ENCODE measurements around the gene EFS.
A peak's percentile ranks its signal among the peaks of the same experiment; 100 is the strongest.

EFS gene

DNA sequence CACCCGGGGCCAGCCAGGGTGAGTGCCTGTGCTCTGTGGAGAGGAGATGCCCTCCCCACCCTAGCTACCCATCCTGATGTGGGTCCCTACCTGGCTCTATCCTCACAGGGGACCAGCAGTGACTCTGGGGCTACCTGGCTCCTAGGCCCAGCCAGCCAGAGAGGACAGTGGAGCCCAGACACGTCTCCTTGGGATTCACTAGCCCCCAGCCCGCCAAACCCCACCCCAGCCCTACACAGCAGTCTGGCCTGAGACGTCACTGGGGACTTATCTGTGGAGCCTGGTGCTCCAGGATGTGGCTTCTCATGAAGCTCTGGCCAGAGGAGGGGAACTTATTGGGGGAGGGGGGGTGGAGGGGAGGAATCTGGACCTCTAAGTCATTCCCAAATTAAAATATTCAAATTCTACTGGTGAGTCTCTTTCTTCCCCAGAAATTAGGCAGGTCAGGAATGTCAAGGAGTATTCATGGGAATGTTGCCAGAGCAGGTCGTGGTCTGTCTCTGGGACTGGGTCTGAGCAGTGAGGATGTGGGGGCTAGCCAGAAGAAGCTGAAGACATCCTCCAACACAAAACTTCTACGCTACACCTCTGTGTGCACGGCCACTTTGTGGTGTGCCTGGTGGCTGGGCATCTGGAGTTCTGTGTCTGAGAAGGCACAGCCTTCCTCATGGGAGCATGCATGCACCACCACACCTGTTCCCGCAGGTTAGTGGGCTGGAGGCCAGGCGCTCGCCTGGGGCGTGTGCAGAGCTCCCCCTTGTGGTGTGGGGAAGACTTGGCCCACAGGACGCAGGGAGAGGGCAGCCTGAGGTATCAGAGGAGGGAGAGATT is 14.6 kb upstream of the EFS start:
- DNase-seq (ENCODE audit: low read depth) = no peak
- TF ChIP-seq CTCF (IDR thresholded peaks at IDR 0.05; ENCODE audit: control insufficient read depth, insufficient read depth, low read depth, low read length, missing control alignments) = peak; percentile 95
- no peak overlapping the region for H3K4me3 ChIP-seq (ENCODE audit: control insufficient read depth, low read depth, low read length)

- no peak for DNase-seq (ENCODE audit: low read depth)
- TF ChIP-seq CTCF (IDR thresholded peaks at IDR 0.05; ENCODE audit: control insufficient read depth, insufficient read depth, low read depth, low read length, missing control alignments) = no peak
- no peak overlapping the region for H3K4me3 ChIP-seq (ENCODE audit: control insufficient read depth, low read depth, low read length)
Observed at GRCh38 chr14:23378612-23379220, 13.7 kb upstream of the EFS start.

- no peak overlapping the region for H3K4me3 ChIP-seq (ENCODE audit: control insufficient read depth, low read depth, low read length)
- no peak for DNase-seq (ENCODE audit: low read depth)
- TF ChIP-seq CTCF (IDR thresholded peaks at IDR 0.05; ENCODE audit: control insufficient read depth, insufficient read depth, low read depth, low read length, missing control alignments) = no peak
Observed at GRCh38 chr14:23377573-23378563, 12.9 kb upstream of the EFS start.

DNA sequence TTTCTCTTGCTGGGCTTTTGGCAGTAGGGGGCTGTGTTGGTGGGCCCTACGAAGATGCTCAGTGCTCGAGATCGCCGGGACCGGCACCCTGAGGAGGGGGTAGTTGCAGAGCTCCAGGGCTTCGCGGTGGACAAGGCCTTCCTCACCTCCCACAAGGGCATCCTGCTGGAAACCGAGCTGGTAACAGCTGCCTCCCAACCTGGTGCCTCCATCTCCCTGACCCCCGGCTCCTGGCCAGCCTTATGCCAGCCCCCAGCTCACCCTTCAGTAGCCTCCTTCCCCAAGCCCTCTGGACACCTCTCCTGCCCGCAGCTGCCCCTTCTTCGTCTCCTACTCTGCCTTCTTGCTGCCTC is 12.2 kb upstream of the EFS start:
- H3K4me3 ChIP-seq (ENCODE audit: control insufficient read depth, low read depth, low read length) = no peak overlapping the region
- TF ChIP-seq CTCF (IDR thresholded peaks at IDR 0.05; ENCODE audit: control insufficient read depth, insufficient read depth, low read depth, low read length, missing control alignments) = no peak
- DNase-seq (ENCODE audit: low read depth) = no peak

DNA sequence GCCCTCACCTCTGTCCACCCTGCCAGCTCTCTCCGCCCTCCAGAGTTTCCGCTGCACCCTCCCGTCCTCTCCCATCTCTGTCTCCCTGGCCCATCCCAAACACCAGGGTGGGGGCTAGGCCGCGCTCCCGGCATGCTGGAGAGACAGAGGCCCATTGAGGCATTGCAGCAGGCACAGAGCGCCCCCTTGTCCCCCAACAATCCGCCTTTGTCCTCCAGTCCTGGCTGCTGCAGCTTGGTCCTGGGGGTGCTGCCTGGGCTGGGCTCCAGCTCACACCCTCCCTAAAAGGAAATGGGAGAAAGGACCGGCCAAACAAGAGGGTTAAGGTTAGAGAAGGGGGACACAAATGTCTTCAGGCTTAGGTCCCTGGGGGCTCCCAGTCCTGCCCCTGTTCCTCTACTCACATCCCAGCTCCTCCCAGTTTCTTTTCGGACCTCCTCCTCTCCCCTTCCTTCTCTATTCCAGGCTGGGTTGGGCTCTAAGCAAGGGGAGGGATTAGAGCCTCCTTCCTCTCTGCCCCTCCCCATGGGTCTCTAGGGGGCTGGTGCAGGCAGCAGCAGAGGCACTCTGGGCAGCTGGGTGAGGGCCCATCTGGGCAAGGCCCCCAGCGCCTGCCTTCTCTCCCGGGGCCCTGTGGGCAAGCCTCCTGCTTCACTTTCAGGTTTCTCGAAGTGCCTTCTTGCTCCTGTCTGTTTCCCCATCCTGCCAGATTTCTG is 11.7 kb upstream of the EFS start, which contains the start of gene CMTM5:
Gene CMTM5, plus strand, starts transcription at position 565 of the 716 bp plus-strand sequence. CDS start 206 bp downstream, outside the sequence.
- no peak for TF ChIP-seq CTCF (IDR thresholded peaks at IDR 0.05; ENCODE audit: control insufficient read depth, insufficient read depth, low read depth, low read length, missing control alignments)
- H3K4me3 ChIP-seq (ENCODE audit: control insufficient read depth, low read depth, low read length) = no peak within 1 kb of the TSS
- no peak for DNase-seq (ENCODE audit: low read depth)

Measured in AG09309 (cell line).